ENCODE measurements around the gene RHEB. TPM values are rescaled to one million over a fixed set of nuclear protein-coding genes. Genes with fewer than 3 reads are reported as not detected.

RHEB gene
- total and polyA plus RNA-seq, 2 of the 13 experiments (the other 11 are each of a cell fraction or from before 2014, with no cell fraction given), result 55.0 to 77.6 TPM

- no peak for TF ChIP-seq ATF2 (CRISPR knock-in tag; IDR thresholded peaks at IDR 0.05)
- TF ChIP-seq KDM3A (CRISPR knock-in tag; IDR thresholded peaks at IDR 0.05; ENCODE audit: low read depth), result no peak
- TF ChIP-seq TOE1 (CRISPR knock-in tag; IDR thresholded peaks at IDR 0.05), result no peak
- TF ChIP-seq, protein P1, sequence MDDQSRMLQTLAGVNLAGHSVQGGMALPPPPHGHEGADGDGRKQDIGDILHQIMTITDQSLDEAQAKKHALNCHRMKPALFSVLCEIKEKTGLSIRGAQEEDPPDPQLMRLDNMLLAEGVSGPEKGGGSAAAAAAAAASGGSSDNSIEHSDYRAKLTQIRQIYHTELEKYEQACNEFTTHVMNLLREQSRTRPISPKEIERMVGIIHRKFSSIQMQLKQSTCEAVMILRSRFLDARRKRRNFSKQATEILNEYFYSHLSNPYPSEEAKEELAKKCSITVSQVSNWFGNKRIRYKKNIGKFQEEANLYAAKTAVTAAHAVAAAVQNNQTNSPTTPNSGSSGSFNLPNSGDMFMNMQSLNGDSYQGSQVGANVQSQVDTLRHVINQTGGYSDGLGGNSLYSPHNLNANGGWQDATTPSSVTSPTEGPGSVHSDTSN (CRISPR knock-in tag; IDR thresholded peaks at IDR 0.05; ENCODE audit: borderline replicate concordance), result no peak
- TF ChIP-seq ZFP36 (IDR thresholded peaks at IDR 0.05; ENCODE audit: borderline replicate concordance, low read depth, low read length, partially characterized antibody), result no peak
- TF ChIP-seq ZSCAN12 (CRISPR knock-in tag; IDR thresholded peaks at IDR 0.05), result no peak
- TF ChIP-seq ZBTB7A (CRISPR knock-in tag; IDR thresholded peaks at IDR 0.05), result no peak
- no peak for TF ChIP-seq NFIB (CRISPR knock-in tag; IDR thresholded peaks at IDR 0.05; ENCODE audit: borderline replicate concordance)
- no peak for TF ChIP-seq ESRRA (CRISPR knock-in tag; IDR thresholded peaks at IDR 0.05; ENCODE audit: low read depth)
- no peak for TF ChIP-seq TGIF2 (CRISPR knock-in tag; IDR thresholded peaks at IDR 0.05)
- no peak for TF ChIP-seq SCMH1 (CRISPR knock-in tag; IDR thresholded peaks at IDR 0.05; ENCODE audit: borderline replicate concordance)
- TF ChIP-seq PHF5A (CRISPR knock-in tag; IDR thresholded peaks at IDR 0.05; ENCODE audit: low read depth, unreplicated experiment), result no peak
- no peak for TF ChIP-seq KAT2B (IDR thresholded peaks at IDR 0.05; ENCODE audit: borderline replicate concordance, low read depth, low read length)
- no peak for TF ChIP-seq NFE2L1 (CRISPR knock-in tag; IDR thresholded peaks at IDR 0.05; ENCODE audit: borderline replicate concordance)
- no peak for TF ChIP-seq SALL2 (CRISPR knock-in tag; IDR thresholded peaks at IDR 0.05)
- TF ChIP-seq ZNF501 (CRISPR knock-in tag; IDR thresholded peaks at IDR 0.05), result no peak
- TF ChIP-seq NR1H2 (CRISPR knock-in tag; IDR thresholded peaks at IDR 0.05; ENCODE audit: borderline replicate concordance, low read depth), result no peak
- TF ChIP-seq NCOA2 (CRISPR knock-in tag; IDR thresholded peaks at IDR 0.05), result no peak
- TF ChIP-seq, protein P2, sequence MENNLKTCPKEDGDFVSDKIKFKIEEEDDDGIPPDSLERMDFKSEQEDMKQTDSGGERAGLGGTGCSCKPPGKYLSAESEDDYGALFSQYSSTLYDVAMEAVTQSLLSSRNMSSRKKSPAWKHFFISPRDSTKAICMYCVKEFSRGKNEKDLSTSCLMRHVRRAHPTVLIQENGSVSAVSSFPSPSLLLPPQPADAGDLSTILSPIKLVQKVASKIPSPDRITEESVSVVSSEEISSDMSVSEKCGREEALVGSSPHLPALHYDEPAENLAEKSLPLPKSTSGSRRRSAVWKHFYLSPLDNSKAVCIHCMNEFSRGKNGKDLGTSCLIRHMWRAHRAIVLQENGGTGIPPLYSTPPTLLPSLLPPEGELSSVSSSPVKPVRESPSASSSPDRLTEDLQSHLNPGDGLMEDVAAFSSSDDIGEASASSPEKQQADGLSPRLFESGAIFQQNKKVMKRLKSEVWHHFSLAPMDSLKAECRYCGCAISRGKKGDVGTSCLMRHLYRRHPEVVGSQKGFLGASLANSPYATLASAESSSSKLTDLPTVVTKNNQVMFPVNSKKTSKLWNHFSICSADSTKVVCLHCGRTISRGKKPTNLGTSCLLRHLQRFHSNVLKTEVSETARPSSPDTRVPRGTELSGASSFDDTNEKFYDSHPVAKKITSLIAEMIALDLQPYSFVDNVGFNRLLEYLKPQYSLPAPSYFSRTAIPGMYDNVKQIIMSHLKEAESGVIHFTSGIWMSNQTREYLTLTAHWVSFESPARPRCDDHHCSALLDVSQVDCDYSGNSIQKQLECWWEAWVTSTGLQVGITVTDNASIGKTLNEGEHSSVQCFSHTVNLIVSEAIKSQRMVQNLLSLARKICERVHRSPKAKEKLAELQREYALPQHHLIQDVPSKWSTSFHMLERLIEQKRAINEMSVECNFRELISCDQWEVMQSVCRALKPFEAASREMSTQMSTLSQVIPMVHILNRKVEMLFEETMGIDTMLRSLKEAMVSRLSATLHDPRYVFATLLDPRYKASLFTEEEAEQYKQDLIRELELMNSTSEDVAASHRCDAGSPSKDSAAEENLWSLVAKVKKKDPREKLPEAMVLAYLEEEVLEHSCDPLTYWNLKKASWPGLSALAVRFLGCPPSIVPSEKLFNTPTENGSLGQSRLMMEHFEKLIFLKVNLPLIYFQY (CRISPR knock-in tag; IDR thresholded peaks at IDR 0.05; ENCODE audit: borderline replicate concordance), result no peak
- no peak for TF ChIP-seq ZNF749 (CRISPR knock-in tag; IDR thresholded peaks at IDR 0.05; ENCODE audit: borderline replicate concordance)
- TF ChIP-seq EED (CRISPR knock-in tag; IDR thresholded peaks at IDR 0.05), result no peak
- no peak for TF ChIP-seq HES4 (CRISPR knock-in tag; IDR thresholded peaks at IDR 0.05; ENCODE audit: borderline replicate concordance)
- TF ChIP-seq ETV5 (CRISPR knock-in tag; IDR thresholded peaks at IDR 0.05; ENCODE audit: borderline replicate concordance), result no peak; the same call in 1 of the 2 replicates
- TF ChIP-seq SRSF4 (IDR thresholded peaks at IDR 0.05; ENCODE audit: low read depth, low read length, poor library complexity, severe bottlenecking), result no peak
- TF ChIP-seq HOXD1 (CRISPR knock-in tag; IDR thresholded peaks at IDR 0.05), result no peak
Measured at GRCh38 chr7:151519765-151520418, at the start of gene RHEB (continued).

Data from HepG2 (cell line).